ENCODE measurements around the gene EIF5AL1.
"Not testable (repeated sequence)": the region's sequence is repeated elsewhere in the genome, so short reads cannot be mapped to it uniquely, and the experiment has no call there.

The EIF5AL1 gene

DNA sequence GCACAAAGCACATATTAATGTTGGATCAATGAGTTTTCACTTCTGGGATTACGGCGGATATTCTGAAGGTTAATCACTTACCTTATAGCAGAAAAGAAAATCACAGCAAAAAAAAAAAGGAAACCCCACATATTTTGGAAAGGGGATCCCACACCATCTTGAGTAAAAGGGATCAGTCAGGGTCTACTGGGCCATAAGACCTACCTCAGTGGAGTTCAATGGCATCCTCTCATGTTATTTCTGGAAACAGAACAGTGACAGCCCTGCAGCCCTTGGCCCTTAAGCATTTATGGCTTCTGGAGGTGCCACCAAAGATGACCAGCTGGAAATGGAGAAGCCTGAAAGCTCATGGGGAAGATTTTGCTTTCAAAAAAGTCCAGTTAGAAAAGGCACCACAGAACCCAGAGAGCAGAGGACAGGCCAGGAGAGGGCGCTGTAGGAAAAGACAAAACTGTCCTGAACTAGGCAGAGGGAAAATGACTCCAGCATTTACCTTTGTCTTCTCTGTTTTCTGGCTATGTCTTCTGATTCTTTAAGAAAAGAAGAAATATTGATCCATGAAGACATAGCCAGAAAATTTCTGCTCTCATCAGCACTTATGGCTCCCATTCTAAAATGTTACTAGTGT is 2.9 kb upstream of the EIF5AL1 start:
- not testable (repeated sequence) for DNase-seq (ENCODE audit: low spot score)

DNA sequence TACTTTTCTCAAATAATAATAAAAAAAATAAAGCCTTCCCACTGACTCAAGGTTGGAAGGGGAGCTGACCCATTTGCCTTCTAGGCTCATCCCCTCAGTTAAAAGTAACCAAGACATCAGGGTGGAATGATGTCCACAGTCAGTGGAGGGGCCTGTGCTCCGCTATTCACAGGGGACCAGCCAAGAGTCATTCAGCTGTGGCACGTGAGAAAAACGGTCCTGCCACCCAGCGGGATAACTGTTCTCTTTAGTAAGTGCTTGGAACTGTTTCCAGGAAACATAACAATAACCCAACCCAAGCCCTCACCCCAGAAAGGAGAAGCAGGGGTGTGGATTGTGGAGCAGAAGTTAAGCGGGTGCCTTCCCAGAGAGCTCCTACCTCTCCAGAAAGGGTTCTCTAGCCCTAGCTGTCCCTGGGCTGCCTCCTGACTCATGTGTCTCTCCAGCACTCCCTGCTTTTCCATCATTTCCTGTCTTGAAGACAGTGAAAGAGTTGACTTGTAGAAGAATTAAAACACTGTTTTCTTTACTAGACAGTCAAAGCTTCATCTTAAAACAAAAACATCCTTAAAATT is 2.3 kb upstream of the EIF5AL1 start:
- not testable (repeated sequence) for DNase-seq (ENCODE audit: low spot score)

DNA sequence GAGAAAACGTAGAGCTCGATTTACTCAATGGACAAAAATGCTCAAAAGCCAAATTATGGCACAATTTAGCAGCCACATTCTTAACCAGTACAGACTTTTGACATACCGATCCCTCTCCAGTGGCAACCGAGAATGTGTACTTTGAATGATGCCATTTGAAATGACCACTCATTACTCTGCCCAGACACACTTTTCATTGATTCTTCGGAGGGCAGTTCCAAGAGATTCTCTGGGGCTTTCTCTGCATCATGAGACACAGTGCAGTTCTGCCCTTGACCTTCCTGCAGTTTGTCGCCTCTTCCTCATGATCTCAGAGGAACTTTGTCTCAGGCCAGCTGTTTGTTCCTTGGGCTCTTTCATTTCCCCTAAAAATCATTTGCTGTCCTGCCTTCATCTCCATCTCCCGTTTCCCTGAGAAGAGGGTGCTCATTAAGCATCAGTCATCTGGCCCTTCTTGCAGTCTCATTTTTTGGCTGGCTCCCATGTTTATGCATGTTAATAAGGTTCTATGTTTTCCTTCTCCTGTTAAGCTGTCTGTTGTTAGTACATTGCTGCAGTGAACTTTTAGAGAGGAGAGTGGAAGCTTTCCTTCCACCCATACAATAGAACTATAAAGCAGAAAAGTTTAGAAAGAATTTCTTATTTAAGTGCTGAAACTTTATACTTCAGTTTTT is 4.3 kb downstream of the EIF5AL1 start:
- DNase-seq (ENCODE audit: low spot score): not testable (repeated sequence)

DNA sequence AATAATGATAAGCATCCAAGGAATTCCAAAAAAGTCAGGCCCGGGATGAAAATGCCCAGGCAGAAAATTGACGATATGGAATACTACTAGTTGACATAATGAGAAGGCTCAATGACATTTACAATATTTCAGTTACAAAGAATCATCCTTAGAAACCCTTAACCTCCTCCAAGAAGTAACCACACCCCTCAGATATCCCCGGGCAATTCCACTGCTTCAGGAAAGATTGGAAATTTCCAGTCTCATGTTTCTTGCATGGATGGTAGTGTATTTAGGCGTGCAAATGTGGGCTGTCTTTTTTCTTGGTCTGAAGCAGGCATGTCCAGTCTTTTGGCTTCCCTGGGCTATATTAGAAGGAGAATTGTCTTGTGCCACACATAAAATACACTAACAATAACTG is 5.2 kb downstream of the EIF5AL1 start:
- DNase-seq (ENCODE audit: low spot score): not testable (repeated sequence)

DNA sequence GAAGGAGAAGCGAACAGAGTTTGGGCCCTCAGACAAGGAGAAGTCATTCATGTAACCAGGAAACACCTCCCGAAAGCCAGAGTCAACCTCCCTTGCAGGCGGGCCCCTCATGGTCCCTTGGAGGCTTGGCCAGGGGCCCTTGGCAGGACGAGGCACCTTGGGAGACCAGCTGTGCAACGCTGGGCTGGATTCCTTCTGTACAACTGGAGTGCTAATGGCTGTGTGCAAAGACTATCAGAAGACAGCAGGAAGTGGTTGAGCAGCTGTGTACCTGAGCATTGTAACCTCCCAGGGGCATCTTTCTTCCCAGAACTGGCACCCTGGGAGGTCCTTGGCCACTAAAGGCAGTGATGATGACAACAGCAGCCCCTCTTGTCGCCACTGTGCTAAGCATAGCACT is 9.4 kb downstream of the EIF5AL1 start:
- not testable (repeated sequence) for DNase-seq (ENCODE audit: low spot score)

DNA sequence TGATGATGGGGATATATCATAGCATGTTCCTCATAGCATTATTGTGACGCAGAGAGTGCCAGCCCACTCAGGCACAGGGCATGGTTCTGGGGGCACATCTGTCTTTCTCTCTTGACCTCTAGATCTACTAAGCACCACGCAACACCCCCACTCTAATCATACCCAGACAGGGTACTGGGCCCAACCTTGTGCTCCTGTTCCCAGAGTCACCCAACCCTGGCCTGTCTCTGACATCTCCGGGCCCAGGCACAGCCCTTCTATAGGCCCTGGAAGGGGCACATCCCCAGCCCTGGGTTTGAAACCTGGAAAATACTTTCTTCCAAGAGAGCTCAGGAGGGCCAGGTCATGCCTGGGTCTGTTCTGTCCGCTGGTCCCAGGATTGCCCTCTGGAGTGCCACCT is 10.1 kb downstream of the EIF5AL1 start:
- DNase-seq (ENCODE audit: low spot score): not testable (repeated sequence)

DNA sequence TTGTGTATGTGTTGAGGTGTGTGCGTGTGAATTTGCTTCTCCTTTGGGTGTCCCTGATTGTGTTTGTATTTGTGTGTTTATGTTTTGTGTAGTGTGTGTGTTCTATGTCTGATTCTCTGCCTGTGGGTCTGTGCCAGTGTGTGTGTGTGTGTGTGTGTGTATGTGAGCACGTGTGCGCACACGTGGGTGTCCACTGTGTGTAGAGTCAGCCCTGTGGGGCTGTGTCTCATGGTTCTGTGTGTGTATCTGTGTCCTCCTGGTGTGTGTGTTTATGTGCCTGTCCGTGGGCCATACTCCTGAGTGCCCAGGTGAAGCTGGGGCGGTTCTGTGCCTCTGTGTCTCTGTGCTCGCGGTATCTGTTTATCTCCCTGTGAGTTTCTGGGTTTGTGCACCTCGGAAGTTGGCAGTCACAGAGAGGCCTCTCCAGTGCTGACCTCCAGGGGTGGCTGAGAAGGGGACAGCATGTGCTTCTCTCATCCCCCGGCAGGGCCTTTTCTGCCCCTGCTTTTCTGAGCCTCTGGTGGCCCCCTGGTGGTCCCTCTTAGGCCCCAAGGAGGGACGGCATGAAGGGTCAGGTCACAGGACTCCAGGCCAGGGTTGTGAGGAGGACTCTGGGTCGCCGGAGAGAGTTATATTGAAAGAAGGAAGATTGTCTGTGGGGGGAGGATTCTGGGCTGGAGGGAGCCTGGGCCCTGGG is 11.0 kb downstream of the EIF5AL1 start:
- not testable (repeated sequence) for DNase-seq (ENCODE audit: low spot score)

DNA sequence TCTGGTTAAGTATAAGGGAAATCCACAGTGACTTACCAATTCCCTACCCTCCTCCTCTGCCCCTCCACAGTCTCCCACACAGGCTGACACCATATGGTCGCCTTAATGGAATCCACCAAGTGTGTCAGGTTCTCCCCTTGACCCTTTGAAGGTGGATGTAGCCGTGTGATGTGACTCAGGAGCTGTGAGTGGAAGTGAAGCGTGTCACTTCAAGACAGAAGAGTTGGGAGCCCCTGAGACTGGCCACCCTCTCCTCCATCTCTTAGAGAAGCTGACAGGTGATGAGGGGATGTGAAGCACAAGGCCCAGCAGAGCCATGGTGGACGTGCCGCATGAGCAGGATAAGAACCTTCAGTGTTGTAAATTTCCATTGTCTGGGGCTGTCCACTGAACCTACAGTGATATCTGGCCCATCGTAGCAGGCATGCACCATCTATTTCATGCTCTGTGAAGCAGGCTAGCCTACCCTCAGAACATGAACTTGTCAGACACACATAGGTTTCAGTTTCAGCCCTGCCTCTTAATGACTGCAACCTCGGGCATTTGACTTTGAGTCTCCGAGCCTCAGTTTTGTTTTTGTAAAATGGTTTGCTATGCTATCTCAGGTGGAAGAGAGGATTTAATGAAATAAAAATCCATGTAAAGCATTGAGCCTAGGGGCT is 12.8 kb downstream of the EIF5AL1 start:
- not testable (repeated sequence) for DNase-seq (ENCODE audit: low spot score)

DNA sequence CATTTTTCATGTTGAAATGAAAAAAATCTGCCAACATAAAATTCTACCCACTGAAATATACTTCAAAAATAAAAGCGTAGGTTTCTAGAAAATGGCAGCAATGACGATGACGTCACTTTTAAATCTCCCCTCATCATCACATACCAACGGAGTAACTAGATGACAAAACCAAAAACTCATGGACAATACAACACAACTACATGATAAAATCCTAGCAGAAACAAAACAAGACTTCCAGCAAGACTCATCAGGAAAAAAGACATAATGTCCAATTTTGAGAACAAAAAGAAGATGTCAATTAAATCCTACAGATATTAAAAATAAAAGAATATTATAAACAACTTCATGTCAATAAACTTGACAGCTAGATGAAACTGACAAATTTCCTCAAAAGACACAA is 15.9 kb downstream of the EIF5AL1 start:
- DNase-seq (ENCODE audit: low spot score): not testable (repeated sequence)

DNA sequence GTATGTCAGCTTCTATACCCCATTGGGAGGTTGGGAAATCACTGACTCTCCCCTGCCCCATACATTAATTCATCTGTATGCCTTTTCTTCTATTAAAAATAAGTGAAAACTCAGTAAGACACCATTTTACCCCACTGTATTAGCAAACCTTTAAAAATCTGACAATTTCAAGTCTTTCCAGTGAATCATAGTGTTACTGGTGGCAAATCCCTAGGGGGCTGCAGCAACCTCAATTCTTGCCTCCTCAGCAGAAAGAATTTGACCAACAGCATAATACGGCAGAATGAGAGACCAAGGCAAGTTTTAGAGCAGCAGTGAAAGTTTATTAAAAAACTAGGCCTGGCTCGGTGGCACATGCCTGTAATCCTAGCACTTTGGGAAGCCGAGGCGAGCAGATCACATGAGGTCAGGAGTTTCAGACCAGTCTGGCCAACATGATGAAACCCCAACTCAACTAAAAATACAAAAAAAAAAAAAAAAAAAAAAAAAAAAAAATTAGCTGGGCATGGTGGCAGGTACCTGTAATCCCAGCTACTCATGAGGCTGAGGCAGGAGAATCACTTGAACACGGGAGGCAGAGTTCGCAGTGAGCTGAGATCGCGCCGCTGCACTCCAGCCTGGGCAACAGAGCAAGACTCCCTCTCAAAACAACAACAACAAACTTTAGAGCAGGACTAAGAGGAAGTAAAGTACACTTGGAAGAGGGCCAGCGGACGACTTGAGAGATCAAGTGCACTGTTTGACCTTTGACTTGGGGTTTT is 21.0 kb downstream of the EIF5AL1 start:
- DNase-seq (ENCODE audit: low spot score): not testable (repeated sequence)

DNA sequence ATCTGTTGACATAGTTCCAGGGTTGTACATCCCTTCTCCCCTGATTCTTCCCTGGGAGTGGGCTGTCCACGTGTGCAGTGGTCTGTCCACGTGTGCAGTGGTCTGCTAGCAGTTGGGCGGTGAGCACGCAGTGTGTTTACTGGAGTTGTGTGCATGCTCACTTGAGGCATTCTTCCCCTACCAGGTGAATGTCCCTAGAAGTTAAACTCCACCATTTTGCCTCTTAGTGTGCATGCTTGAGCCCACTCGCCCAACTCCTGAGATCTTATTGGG is 21.5 kb downstream of the EIF5AL1 start:
- not testable (repeated sequence) for DNase-seq (ENCODE audit: low spot score)

DNA sequence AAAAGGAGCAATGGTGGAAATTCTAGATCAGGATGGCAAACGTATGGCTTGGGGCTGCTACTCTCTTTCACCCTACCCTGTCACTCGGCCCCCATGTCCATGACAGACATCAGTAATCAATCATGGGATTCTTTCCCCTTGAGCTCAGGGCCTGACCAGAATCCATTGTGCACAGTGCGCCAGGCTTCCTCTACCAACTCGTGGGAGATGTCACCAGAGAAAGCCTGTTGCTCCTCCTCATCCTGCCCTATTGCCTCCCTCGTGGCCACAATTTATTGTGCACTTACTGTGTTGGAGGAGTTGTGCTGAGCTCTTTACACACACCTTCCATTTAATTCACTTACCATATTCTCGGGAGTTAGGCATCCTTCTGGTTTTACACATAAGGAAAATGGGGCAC is 26.0 kb downstream of the EIF5AL1 start:
- not testable (repeated sequence) for DNase-seq (ENCODE audit: low spot score)

DNA sequence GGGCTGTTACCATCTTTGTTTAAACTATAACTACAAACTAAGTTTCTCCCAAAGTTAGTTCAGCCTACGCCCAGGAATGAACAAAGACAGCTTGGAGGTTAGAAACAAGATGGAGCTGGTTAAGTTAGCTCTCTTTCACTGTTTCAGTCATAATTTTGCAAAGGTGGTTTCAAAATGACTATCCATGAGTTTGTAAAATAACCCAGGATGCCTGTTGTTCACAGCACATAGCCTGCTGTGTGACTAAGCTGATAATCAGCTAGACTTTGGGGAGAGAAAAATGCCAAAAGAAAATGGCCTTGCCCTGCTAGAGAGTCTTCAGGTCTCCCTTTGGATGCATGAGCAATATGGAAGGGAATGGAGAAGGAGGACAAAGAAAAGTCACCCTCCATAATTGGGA is 28.6 kb downstream of the EIF5AL1 start:
- not testable (repeated sequence) for DNase-seq (ENCODE audit: low spot score)

DNA sequence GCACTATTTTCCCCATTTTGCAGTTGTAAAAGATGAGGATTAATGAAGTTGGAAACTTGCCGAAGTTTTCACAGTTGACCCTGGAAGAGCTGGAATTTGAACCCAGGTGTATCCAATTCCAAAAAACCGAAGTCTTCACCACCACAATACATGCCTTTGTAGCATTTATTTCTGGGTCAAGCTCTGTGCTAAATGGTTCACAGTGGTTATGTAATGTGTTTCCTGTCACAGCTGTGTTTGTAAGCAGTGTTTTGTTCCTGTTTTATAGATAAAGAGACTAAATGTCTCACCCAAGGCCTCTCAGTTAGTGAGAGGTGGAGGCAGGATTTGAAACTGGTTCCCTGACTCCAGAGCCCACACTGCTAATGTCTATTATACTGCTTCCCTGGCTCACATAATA is 30.3 kb downstream of the EIF5AL1 start:
- DNase-seq (ENCODE audit: low spot score): no peak

DNA sequence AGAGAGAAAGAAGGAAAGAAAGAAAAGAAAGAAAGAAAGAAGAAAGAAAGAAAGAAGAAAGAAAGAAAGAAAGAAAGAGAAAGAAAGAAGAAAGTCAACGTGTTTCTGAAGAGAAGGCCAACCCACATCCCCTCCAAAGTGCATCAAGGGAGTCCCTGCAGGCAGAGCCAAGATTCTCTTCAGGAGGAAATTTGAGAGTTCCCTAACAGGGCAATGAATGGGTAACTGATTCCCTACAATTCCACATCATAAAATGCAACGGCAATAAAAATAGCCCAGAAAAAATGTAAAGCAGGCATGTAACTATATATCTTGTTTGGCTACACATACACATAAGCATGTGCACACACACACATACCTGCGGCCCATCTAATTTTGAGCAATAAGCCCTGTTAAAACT is 32.1 kb downstream of the EIF5AL1 start:
- not testable (repeated sequence) for DNase-seq (ENCODE audit: low spot score)

DNA sequence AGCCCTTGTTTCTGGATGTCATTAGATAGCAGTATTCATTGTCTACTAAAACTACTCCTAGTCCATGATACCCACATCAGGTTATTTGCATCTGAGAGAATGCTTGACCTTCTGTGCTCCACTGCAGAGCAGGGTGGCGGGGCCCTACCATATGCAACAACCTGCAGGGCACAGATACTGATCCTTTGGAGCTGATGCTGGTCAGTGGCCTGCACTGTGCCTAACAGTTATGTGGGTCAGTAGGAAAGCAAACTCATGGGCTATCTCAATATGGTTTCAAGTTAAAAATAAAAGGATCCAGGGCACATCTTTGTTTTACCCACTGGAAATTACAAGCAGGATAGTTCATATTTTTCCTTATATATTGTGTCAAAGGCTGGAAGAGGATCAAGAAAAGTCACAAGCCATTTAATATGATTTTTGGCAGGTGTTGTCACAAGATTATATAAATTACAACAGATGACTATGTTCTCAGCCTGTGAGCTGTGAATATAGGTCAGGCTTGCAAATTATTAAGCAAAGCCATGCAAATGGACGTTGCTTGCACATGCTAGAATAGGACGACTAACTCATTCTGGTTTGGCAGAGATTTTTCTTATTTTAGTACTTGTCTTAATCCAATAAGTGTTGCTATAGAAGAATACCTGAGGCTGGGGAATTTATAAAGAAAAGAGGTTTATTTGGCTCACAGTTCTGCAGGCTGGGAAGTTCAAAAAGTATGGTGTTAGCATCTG is 32.8 kb downstream of the EIF5AL1 start:
- not testable (repeated sequence) for DNase-seq (ENCODE audit: low spot score)

DNA sequence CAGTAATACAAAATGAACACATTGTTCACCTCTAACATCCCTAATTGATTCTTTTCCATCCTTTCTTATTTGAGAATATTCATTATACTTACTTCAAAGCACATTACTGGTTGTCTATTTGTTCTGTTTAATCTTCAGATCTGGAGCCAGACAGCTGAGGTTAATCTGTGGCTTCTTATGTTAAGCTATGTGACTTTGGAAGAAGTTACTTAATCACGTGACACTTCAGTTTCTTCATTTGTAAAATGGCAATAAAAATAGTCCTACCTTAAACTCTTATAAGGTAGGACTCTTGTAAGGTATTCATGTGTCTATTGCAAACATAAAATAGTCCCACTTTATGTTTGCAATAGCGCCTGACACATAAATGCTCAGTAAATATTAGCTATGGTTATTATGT is 34.8 kb downstream of the EIF5AL1 start:
- not testable (repeated sequence) for DNase-seq (ENCODE audit: low spot score)

DNA sequence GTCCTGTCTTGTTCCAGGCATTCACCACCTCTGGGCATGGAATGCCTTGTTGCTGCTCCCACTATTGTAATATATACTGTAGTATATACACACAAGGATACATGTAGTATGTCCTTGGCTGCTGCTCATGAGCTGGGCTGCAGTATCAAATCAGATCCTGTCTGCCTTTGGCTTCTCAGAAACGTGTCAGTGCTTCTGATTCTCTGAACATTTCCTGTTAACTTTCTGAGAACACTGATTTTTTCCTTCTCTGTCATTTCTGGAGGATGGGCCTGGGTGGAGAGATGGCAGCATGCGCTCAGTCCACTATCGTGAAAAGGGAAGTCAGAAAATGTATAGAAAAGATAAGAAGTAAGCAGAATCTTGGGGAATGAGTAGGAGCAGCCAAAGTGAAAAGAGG is 35.6 kb downstream of the EIF5AL1 start:
- no peak for DNase-seq (ENCODE audit: low spot score)

DNA sequence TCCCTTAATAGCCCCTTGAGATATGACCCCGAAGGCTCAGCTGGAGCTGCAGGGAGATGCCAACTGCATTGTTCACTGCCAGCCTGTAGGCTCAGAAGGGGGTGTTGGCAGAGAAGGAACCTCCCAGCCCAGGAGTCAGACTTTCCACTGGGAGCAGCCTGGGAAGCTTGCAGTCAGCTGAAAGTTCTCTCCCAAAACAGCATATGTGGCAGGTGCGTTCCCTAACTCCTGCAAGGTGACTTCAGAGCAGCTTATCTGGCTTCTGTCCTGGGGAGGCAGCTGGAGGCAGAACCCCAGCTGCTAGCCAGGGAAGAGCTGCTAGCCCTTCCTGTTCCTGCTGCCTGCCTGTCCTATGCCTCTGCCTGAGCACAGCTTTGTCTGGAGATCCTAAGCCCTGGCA is 39.8 kb downstream of the EIF5AL1 start:
- DNase-seq (ENCODE audit: low spot score): no peak

DNA sequence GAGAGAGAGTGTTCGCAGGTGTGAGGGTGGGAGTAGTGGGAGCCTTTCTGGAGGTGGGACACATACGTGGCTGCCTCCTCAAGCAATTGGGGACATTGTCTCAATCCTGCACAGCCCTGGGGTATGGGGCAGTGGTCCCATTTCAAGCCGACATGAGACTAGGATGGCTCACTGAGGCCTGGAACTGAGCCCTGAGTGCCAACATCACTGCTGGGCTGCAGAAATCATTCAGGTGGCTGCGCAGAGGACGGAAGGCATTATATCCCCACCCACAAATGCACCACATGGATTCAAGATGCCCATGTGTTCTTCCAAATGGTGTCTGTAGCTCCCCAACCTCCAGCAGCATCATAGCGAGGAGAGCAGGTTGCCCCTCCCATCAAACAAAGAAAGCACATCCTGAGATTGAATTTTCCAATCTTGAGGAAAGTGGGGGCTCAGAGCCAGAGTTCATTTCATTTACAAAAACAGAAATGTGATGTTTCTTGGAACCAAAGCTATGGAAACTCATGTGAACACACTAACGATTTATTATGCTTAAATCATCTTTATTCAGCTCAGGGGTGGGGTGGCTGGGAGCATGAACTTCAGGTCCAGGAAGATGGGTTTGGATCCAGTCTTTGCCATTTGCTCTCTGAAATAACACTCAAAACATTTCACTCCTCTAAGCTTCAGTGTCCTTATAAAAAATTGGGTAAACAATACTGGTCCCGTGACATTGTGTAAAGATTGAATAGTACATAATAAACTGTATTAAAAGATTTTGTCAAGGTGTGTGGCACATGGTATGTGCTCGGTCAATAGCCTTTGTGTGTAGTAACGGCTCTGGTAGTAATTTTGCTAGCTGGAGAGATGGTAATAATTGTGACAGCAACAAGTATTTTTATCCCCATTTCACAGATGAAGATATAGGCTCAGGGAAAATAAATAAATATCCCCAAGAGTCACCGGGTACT is 43.3 kb downstream of the EIF5AL1 start:
- DNase-seq (ENCODE audit: low spot score): no peak
